ENCODE results near the gene CLEC9A.
"Not testable (repeated sequence)": the region's sequence is repeated elsewhere in the genome, so short reads cannot be mapped to it uniquely, and the experiment has no call there.

The CLEC9A gene

GRCh38 chr12:10030446-10030845 is at the start of gene CLEC9A:
TSS of gene CLEC9A (plus strand) at chr12:10030682. CDS start at chr12:10052688, 22,006 bp downstream.
- DNase-seq: no peak

- no peak for DNase-seq
Observed at GRCh38 chr12:9991876-9992275, 38.6 kb upstream of the CLEC9A start.

- DNase-seq: no peak
Observed at GRCh38 chr12:9992296-9992695, 38.2 kb upstream of the CLEC9A start.

- no peak for DNase-seq
Observed at GRCh38 chr12:9999016-9999415, 31.5 kb upstream of the CLEC9A start, which contains the start of gene CLEC1B. TSS of gene CLEC1B (minus strand) at chr12:9999121. CDS start at chr12:9999100, 21 bp downstream.

- no peak for DNase-seq
Observed at GRCh38 chr12:10001171-10001776, 29.2 kb upstream of the CLEC9A start.

GRCh38 chr12:10012630-10013330 is 17.7 kb upstream of the CLEC9A start:
- DNase-seq: no peak

DNA sequence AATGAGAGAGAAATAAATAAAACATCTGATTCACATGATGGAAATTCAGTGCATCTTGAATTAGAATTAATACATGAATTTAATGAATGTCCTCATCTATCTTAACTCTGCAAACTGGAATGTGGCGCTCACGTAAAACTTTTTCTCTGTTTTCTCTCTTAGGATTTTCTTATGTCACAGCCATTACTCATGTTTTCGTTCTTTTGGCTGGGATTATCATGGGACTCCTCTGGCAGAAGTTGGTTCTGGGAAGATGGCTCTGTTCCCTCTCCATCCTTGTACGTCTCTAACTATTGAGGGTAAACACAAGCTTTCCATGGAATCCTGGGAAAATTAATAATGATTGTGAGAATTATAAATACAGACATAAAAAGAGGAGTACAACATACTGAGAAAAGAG is 15.0 kb upstream of the CLEC9A start:
- DNase-seq: no peak

DNA sequence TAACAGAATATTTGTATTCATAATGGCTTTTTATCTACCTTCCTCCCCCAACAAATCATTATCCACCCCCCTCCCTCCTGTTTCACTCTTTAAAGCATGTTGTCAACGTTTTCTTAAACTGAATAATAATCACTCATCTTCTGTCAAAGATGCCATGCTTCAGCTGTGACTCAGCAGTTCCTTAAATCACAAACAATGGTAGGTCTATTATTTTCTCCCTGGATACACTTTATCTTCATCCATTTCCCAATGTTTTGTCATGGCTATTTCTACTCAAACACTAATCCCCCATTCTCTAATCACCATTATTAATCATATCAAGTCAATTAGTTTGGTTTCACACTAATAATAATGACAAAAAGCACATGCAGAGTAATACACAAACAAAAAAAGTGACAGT is 13.6 kb upstream of the CLEC9A start:
- no peak for DNase-seq

GRCh38 chr12:10018386-10018785 is 12.1 kb upstream of the CLEC9A start:
- no peak for DNase-seq

DNA sequence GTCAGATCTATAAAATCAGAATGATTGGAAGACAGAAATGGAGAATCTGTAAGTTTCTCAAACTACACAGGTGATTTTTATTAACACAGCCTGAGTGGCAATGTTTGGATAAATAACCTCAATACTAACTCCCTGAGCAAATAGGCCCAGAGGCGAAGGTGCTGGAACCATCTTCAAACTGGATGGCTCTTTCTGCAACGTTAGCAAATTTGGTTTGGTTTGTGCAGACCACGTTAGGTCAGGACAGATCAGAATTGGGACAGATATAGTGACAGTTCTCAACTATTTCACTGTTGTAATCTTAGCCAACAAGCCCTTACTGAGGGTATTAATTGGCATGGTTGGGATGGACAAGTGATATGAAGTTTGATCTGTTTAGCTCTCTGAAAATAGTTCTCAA is 9.1 kb upstream of the CLEC9A start:
- no peak for DNase-seq

DNA sequence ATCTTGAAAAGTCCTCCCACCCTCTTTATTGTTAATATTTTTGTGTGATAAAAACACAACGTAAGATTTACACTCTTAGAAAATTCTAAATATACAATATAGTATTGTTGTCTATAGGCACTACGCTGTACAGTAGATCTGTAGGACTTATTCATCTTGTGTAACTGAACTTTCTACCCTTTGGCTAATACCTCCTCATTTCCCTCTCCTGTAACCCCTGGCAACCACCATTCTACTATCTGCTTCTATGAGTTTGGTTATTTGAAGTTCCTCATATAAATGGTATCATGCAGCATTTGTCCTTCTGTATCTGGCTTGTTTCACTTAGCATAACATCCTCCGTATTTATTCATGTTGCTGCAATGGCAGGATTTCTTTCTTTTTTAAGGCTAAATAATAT is 5.2 kb upstream of the CLEC9A start:
- DNase-seq: no peak

DNA sequence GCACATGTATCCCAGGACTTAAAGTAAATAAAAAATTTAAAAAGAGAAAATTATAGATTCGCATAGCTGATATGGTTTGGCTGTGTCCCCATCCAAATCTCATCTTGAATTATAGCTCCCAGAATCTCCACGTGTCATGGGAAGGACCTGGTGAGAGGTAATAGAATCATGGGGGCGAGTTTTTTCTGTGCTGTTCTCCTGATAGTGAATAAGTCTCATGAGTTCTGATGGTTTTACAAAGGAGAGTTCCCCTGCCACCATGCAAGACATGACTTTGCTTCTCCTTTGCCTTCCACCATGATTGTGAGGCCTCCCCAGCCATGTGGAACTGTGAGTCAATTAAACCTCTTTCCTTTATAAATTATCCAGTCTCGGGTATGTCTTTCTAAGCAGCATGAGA is 3.8 kb upstream of the CLEC9A start:
- not testable (repeated sequence) for DNase-seq

DNA sequence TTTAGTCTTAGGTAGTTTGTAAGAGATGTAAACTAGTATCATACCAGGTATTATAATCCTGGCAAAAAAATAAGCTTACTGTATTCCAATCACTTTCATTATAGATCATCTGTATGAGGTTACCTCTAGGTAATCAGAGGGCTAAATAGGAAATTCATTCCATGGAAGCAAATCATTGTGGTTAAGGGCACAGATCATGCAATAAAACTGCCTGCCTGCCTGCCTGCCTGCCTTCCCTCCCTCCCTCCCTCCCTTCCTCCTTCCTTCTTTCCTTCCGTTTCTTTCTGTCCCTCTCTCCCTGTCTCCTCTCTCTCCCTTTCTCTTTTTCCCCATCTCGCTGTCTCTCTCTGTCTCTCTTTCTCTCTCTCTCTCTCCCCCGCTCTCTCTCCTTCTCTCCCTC is 3.2 kb upstream of the CLEC9A start:
- no peak for DNase-seq

GRCh38 chr12:10027721-10028120 is 2.8 kb upstream of the CLEC9A start:
- DNase-seq: no peak

GRCh38 chr12:10031321-10031720 is 839 bp downstream of the CLEC9A start:
- DNase-seq: no peak

DNA sequence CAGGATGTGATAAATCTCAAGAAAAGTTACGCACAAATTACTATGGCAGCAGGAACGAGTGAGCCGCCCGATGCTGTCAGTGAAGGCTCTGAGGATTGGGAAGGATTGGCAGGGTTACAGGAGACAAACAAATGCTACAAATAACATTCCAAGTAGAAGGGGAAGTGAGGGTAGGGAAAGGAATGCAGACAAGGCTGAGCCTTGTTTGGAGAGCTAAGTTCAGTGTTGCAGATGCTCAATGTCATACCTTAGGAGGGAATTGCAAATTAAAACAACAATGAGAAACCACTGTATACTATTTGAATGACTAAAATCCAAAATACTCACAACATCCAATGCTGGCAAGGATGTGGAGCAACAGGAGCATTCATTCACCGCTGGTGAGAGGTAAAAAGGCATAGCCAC is 1.3 kb downstream of the CLEC9A start:
- no peak for DNase-seq

DNA sequence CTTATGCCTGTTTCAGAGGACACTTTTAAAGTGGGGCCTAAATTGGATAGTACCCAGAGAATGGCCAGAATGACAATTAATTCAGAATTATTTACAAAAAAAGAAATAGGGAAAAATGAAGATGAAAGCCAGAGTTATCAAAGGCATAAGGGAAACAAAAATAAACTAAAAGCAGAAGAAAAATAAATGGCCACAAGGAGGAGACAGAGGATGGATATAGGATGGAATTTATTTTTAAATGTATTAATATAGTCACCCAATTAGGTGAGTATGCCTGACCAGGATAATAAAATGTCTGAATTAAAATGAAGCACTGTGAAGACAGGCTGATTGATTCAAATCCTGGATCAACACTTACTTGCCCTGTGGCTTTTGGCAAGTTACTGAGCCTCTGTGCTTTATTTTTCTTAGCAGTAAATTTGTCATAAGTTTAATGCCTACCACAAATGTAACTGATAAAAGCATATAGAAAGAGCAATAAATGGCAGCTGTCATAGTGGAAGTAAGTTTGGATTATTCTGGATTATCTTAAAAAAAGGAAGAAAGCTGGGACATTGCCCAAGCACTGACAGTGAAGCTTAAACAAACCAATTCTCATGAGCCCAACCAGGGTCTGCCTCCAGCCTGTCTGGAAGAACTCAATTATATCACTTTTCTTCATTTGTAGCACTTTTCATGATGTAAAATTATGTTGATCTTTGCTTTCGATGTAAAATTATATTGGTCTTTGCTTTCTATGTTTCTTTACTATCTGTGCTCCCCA is 3.5 kb downstream of the CLEC9A start:
- DNase-seq: no peak

GRCh38 chr12:10042167-10042566 is 11.7 kb downstream of the CLEC9A start:
- no peak for DNase-seq

GRCh38 chr12:10048526-10048925 is 18.0 kb downstream of the CLEC9A start:
- DNase-seq: no peak

DNA sequence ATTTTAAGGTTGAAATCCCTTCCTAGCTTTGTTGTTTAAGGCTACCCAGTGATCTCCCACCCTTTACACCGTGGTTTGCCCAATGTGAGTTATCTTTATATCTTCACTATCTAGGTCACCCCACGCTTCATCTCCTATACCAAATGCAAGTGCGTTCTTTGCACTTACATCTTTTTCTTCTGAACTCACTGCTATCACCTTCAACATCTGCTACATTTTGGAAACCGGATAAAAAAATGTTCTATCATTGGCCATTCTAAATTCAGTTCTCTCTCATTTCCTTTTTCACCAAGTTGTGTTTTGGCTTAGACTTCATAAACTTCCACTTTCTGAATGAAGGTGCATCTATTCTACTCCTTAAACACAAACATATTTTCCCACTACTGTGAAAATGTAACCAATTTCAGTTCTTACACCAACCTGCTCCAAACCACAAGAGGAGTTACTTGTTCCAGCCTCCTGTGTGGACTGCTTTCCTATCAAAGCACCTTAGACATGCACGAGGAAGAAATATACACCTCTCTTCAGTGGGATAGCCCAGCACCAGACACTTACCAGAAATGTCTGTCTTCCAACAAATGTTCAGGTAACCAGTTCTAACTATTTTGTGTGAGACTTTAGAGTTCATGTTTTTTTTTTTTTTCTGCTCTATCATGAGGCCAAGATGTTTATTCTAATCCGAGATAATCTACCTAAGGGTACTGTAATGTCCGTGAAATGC is 21.9 kb downstream of the CLEC9A start:
- no peak for DNase-seq

DNA sequence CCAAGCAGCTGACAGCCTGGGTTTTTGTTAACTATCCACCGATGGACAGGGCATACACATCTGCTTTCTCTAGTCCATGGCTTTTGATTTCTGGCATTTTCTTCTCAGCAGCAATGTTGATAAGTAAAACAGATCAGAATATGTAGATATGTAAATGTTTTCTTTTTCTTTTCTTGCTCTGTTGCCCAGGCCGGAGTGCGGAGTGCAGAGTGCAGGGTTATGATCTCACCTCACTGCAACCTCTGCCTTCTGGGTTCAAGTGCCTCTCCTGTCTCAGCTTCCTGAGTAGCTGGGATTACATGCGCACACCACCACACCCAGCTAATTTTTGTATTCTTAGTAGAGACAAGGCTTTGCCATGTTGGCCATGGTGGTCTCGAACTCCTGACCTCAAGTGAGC is 27.9 kb downstream of the CLEC9A start:
- no peak for DNase-seq

DNA sequence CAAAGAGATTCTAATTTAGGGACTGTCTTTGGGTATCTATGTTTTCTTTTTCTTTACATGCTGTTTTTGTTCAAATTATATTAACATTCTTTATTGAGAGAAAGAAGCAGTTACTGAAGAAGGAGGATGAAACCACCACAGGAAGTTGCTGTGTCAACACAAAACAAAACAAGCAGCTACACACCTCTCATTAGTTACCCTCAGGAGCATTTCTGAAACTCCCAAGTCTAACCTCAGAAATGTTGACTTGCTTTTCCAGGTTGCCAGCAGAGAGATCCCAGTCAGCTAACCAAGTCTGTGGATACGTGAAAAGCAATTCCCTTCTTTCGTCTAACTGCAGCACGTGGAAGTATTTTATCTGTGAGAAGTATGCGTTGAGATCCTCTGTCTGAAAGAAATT is 34.8 kb downstream of the CLEC9A start:
- no peak for DNase-seq

- no peak for DNase-seq
Observed at GRCh38 chr12:10067264-10067663, 36.8 kb downstream of the CLEC9A start.
